Mucosa of rectum (tissue), 2 donors: ENCODE measurements around the gene RAP2A.

Source experiments
- H3K27ac ChIP-seq, 2 donors: one replicate each; pipeline ENCODE4 v1.7.0; 2013; ENCODE audit warnings: inconsistent platforms in 2 of 2, low read depth in 2 of 2, low read length in 2 of 2
- H3K27me3 ChIP-seq, 2 donors: one replicate each; pipeline ENCODE4 v1.7.0; 2013; ENCODE audit warnings: low read length in 2 of 2; ENCODE audit not compliant: control insufficient read depth in 2 of 2, insufficient read depth in 2 of 2
- H3K36me3 ChIP-seq, 2 donors: one replicate each; pipeline ENCODE4 v1.7.0; 2013; ENCODE audit warnings: low read length in 2 of 2; ENCODE audit not compliant: control insufficient read depth in 2 of 2, insufficient read depth in 2 of 2
- H3K4me1 ChIP-seq, 2 donors: one replicate each; pipeline ENCODE4 v1.7.0; 2013; ENCODE audit warnings: low read length in 2 of 2, mild to moderate bottlenecking in 1 of 2; ENCODE audit not compliant: control insufficient read depth in 2 of 2, insufficient read depth in 2 of 2
- H3K4me3 ChIP-seq, 2 donors: one replicate each; pipeline ENCODE4 v1.7.0; 2013; ENCODE audit warnings: low read length in 2 of 2
- H3K9ac ChIP-seq, 2 donors: one replicate each; pipeline ENCODE4 v1.7.0; 2013; ENCODE audit warnings: low read length in 2 of 2, low read depth in 1 of 2, mild to moderate bottlenecking in 1 of 2
- H3K9me3 ChIP-seq, 2 donors: one replicate each; pipeline ENCODE4 v1.7.0; 2013; ENCODE audit warnings: low read length in 2 of 2; ENCODE audit not compliant: control insufficient read depth in 2 of 2
- donor health status: healthy.
- donor health status: Normal muscosa, but diverticular disease.

RAP2A gene

GRCh38 chr13:97445522-97446187, 11.7 kb downstream of the RAP2A start:
- no peaks in the 10 kb centered on the region for H3K27me3 ChIP-seq
- no peak overlapping the region for H3K9ac ChIP-seq
- H3K4me1 ChIP-seq: no peaks in the 10 kb centered on the region
- H3K27ac ChIP-seq: no peak overlapping the region
- no peak overlapping the region for H3K4me3 ChIP-seq
- H3K9me3 ChIP-seq: no peaks in the 10 kb centered on the region
- no peaks in the 10 kb centered on the region for H3K36me3 ChIP-seq

GRCh38 chr13:97446448-97446847, 12.5 kb downstream of the RAP2A start:
- Histone ChIP-seq H3K4me3 (no peak overlapping the region), H3K27me3 (no peaks in the 10 kb centered on the region), H3K27ac (no peak overlapping the region), H3K36me3 (no peaks in the 10 kb centered on the region), H3K4me1 (no peaks in the 10 kb centered on the region), H3K9me3 (no peaks in the 10 kb centered on the region), H3K9ac (no peak overlapping the region)

GRCh38 chr13:97448503-97449251, 14.7 kb downstream of the RAP2A start:
- H3K9me3 ChIP-seq: no peaks in the 10 kb centered on the region
- no peaks in the 10 kb centered on the region for H3K36me3 ChIP-seq
- H3K4me1 ChIP-seq: no peaks in the 10 kb centered on the region

GRCh38 chr13:97454699-97455098, 20.7 kb downstream of the RAP2A start:
- Histone ChIP-seq H3K27me3 (no peaks in the 10 kb centered on the region), H3K4me1 (no peaks in the 10 kb centered on the region), H3K27ac (no peak overlapping the region), H3K36me3 (no peaks in the 10 kb centered on the region), H3K9me3 (no peaks in the 10 kb centered on the region), H3K9ac (no peak overlapping the region), H3K4me3 (no peak overlapping the region)

More at GRCh38 chr13:97448503-97449251, 14.7 kb downstream of the RAP2A start:
- H3K27me3 ChIP-seq: no peaks in the 10 kb centered on the region
- H3K9ac ChIP-seq: no peak overlapping the region
- no peak overlapping the region for H3K4me3 ChIP-seq
- no peak overlapping the region for H3K27ac ChIP-seq

GRCh38 chr13:97456047-97456446, 22.1 kb downstream of the RAP2A start:
- Histone ChIP-seq H3K27me3 (no peaks in the 10 kb centered on the region), H3K27ac (no peak overlapping the region), H3K9ac (no peak overlapping the region), H3K9me3 (no peaks in the 10 kb centered on the region), H3K4me3 (no peak overlapping the region), H3K4me1 (no peaks in the 10 kb centered on the region), H3K36me3 (no peaks in the 10 kb centered on the region)

- H3K27ac ChIP-seq: no peak overlapping the region
- H3K9me3 ChIP-seq: no peaks in the 10 kb centered on the region
- no peak overlapping the region for H3K9ac ChIP-seq
- H3K4me3 ChIP-seq: no peak overlapping the region
- H3K27me3 ChIP-seq: no peaks in the 10 kb centered on the region
- H3K36me3 ChIP-seq: peaks cover 3 to 4% of the 10 kb centered on the region in 2 donors
- H3K4me1 ChIP-seq: no peaks in the 10 kb centered on the region
Observed at GRCh38 chr13:97459215-97459777, 25.3 kb downstream of the RAP2A start.

- Histone ChIP-seq H3K36me3 (peaks cover 4 to 7% of the 10 kb centered on the region in 2 donors), H3K4me1 (no peaks in the 10 kb centered on the region), H3K9me3 (no peaks in the 10 kb centered on the region), H3K27ac (no peak overlapping the region), H3K27me3 (no peaks in the 10 kb centered on the region), H3K9ac (no peak overlapping the region), H3K4me3 (no peak overlapping the region)
Observed at GRCh38 chr13:97460004-97460775, 26.2 kb downstream of the RAP2A start.

- peaks cover 4 to 7% of the 10 kb centered on the region in 2 donors for H3K36me3 ChIP-seq
- no peaks in the 10 kb centered on the region for H3K27me3 ChIP-seq
- no peaks in the 10 kb centered on the region for H3K4me1 ChIP-seq
- no peak overlapping the region for H3K27ac ChIP-seq
- H3K9me3 ChIP-seq: no peaks in the 10 kb centered on the region
- H3K9ac ChIP-seq: no peak overlapping the region
- no peak overlapping the region for H3K4me3 ChIP-seq
Observed at GRCh38 chr13:97460853-97461252, 26.9 kb downstream of the RAP2A start.

- no peak overlapping the region for H3K9ac ChIP-seq
- no peaks in the 10 kb centered on the region for H3K9me3 ChIP-seq
- H3K27me3 ChIP-seq: no peaks in the 10 kb centered on the region
- no peak overlapping the region for H3K4me3 ChIP-seq
- no peaks in the 10 kb centered on the region for H3K4me1 ChIP-seq
- H3K36me3 ChIP-seq: peaks cover 4 to 7% of the 10 kb centered on the region in 2 donors
- no peak overlapping the region for H3K27ac ChIP-seq
Observed at GRCh38 chr13:97464561-97464960, 30.6 kb downstream of the RAP2A start.

- Histone ChIP-seq H3K27ac (no peak overlapping the region), H3K9ac (no peak overlapping the region)
Observed at GRCh38 chr13:97466722-97467121, 32.8 kb downstream of the RAP2A start.

More at GRCh38 chr13:97466722-97467121, 32.8 kb downstream of the RAP2A start:
- no peaks in the 10 kb centered on the region for H3K4me1 ChIP-seq
- no peak overlapping the region for H3K4me3 ChIP-seq
- H3K27me3 ChIP-seq: no peaks in the 10 kb centered on the region
- no peaks in the 10 kb centered on the region for H3K9me3 ChIP-seq
- peaks cover 4 to 7% of the 10 kb centered on the region in 2 donors for H3K36me3 ChIP-seq
